PFSK-1 (cell line): Measurements from ENCODE around the gene RAB9A.
A peak's percentile ranks its signal among the peaks of the same experiment; 100 is the strongest.

Experiments used
- POLR2AphosphoS5 ChIP-seq: IDR thresholded peaks from 2 replicates; pipeline ENCODE4 v1.6.1; 2012; ENCODE audit warnings: low read depth, mild to moderate bottlenecking, control low read depth, low read length, moderate library complexity
- SIN3A ChIP-seq: IDR thresholded peaks from 2 replicates; pipeline ENCODE4 v1.6.1; 2012; ENCODE audit warnings: mild to moderate bottlenecking, low read length, moderate library complexity, borderline replicate concordance; ENCODE audit not compliant: insufficient read depth
- TAF1 ChIP-seq: IDR thresholded peaks from 2 replicates; pipeline ENCODE4 v1.6.1; 2012; ENCODE audit warnings: low read length, control low read depth, borderline replicate concordance; ENCODE audit not compliant: insufficient read depth
- TF ChIP-seq, protein P1 (sequence below), 2 experiments: IDR thresholded peaks; 2 replicates each; pipeline versions ENCODE4 v1.6.1 to v1.8.0; 2011 to 2012; ENCODE audit warnings: low read depth in 2 of 2, low read length in 2 of 2, control low read depth in 1 of 2, inconsistent platforms in 1 of 2, mild to moderate bottlenecking in 1 of 2, moderate library complexity in 1 of 2; ENCODE audit not compliant: insufficient read depth in 1 of 2

DNA sequence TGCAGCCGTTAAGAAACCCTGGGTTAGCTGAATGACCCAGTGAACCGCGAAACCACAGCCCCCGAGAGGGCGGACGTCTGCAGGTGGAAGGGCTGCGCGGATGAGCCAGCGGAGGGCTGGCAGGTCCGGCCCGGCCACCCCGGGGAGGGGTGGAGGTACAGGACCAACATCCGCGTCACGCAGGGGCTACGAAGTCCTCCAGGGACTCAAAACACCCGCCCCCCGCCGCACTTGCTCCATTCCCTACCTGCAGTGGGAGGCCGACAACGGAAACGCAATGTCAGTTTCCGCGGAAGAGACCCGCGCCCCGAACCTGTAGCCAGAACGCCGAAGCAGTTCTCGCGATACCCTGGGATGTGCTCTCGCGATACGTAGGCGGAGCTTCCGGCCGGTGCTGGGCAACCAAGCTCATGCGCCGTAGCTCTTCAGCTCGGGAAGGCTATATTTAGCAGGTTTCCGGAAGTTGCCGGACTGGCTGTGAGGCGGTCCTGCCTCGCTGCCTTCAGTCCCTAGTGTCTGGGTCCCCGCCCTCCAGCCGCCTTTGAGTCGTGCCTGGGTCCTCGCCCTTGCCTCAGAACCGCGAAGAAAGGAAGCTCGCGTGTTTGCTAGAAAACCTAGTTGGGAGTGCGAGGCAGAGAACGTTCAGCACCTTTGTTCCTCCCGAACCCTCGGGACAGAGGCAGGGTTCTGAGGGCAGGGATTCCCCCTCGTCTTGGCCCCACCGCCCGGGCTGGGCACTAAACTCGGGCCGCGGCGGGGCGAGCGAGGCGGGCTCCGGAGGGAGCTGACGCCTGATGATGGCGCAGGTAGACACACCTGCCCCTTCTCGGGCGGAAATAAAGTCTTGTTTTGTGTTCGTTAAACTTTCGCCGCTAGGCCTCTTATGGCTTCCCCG lies 45.6 kb downstream of the RAB9A start, which contains the start of the genes OFD1 and TRAPPC2:
- TF ChIP-seq TAF1 = no peak; the same call in 1 of the 2 replicates
- TF ChIP-seq, protein P1, sequence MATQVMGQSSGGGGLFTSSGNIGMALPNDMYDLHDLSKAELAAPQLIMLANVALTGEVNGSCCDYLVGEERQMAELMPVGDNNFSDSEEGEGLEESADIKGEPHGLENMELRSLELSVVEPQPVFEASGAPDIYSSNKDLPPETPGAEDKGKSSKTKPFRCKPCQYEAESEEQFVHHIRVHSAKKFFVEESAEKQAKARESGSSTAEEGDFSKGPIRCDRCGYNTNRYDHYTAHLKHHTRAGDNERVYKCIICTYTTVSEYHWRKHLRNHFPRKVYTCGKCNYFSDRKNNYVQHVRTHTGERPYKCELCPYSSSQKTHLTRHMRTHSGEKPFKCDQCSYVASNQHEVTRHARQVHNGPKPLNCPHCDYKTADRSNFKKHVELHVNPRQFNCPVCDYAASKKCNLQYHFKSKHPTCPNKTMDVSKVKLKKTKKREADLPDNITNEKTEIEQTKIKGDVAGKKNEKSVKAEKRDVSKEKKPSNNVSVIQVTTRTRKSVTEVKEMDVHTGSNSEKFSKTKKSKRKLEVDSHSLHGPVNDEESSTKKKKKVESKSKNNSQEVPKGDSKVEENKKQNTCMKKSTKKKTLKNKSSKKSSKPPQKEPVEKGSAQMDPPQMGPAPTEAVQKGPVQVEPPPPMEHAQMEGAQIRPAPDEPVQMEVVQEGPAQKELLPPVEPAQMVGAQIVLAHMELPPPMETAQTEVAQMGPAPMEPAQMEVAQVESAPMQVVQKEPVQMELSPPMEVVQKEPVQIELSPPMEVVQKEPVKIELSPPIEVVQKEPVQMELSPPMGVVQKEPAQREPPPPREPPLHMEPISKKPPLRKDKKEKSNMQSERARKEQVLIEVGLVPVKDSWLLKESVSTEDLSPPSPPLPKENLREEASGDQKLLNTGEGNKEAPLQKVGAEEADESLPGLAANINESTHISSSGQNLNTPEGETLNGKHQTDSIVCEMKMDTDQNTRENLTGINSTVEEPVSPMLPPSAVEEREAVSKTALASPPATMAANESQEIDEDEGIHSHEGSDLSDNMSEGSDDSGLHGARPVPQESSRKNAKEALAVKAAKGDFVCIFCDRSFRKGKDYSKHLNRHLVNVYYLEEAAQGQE (IDR thresholded peaks at IDR 0.05; ENCODE audit: insufficient read depth in 1 of 2, low read depth in 2 of 2, low read length in 2 of 2) = no peak
- TF ChIP-seq POLR2AphosphoS5 = peak; percentile 68
- peak; percentile 39; the same call in 1 of the 2 replicates for TF ChIP-seq SIN3A
